UCSD-AML1 (cell line): ENCODE measurements around the gene CDHR4.
"Not testable (repeated sequence)": the region's sequence is repeated elsewhere in the genome, so short reads cannot be mapped to it uniquely, and the experiment has no call there.

Experiments
- DNase-seq: peaks from one replicate; lab custom pipeline; 2025; ENCODE audit not compliant: unreplicated experiment; lab: John Stamatoyannopoulos, UW

Gene CDHR4

GRCh38 chr3:49804141-49805041 is 4.7 kb upstream of the CDHR4 start:
- peak; percentile 71 for DNase-seq

- DNase-seq: peak; percentile 84
Observed at GRCh38 chr3:49803465-49804140, 3.9 kb upstream of the CDHR4 start.

- DNase-seq: peak; percentile 90
Observed at GRCh38 chr3:49802719-49803464, 3.2 kb upstream of the CDHR4 start, which contains the start of gene INKA1. INKA1 (plus strand) TSS chr3:49803261; CDS start chr3:49803393, 132 bp downstream.

DNA sequence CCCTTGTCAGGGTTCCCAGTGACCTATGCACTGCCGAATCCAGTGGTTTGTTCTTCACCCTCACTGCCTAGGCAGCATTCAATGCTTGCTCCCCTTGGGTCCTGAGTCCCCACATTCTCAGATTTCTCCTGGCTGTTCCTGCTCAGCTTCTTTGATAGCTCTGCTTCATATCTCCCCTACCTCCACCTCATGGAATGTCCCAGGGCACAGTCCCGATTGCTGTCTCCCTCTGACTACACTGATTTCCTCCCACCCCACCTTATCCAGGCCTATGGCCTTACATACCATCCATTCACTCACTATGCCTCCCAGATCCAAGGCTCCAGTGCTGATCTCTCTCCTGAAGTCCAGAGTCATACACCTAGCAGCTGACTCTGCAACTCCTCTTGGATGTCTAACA is 1.5 kb upstream of the CDHR4 start:
- DNase-seq: no peak

- no peak for DNase-seq
Observed at GRCh38 chr3:49799105-49799504, 568 bp downstream of the CDHR4 start.

DNA sequence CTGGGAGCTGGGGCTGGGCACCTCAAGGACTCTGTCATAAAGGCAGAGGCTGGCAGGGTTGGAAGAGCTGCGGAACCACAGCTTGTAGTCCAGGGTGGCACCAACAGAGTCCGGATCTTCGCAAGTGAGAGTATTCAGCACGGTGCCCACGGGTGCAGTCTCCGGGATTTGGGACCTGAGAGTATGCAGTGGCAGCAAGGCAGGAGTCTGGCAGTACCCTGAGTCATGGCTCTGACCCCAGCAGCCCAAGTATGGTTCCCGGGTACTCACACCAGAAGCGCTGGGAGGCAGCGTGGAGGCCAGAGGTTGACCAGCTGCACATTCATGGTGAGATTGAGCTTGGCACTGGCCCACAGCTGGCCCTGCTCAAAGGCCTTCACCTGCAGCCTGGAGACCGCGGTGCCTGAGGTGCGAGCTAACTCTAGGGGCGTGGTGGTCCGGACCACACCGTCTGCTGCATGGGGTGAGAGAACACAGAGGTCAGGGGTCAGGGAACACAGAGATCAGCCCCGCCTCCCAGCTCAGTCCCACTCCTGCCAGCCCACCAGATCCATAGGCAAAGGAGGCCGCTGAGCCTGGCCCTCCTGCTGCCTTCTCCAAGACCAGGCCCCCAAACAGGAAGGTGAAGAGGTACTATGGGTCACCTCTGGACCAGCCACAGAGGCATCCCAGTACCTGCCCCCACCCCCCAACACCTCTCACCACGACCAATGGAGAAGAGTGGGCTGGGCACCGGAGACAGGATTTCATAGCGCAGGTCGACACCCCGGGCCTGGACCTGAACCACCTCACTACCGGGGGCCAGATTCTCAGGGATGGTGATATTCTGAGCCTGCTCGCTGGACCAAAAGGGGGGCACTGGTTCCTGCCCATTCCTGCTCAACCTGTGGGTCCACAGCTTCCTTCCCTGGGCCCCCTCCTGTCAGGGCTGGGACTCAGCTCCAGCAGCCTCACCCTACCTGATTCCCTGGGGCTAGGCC is 4.5 kb downstream of the CDHR4 start:
- no peak for DNase-seq

GRCh38 chr3:49794431-49794830 is 5.2 kb downstream of the CDHR4 start:
- no peak for DNase-seq

DNA sequence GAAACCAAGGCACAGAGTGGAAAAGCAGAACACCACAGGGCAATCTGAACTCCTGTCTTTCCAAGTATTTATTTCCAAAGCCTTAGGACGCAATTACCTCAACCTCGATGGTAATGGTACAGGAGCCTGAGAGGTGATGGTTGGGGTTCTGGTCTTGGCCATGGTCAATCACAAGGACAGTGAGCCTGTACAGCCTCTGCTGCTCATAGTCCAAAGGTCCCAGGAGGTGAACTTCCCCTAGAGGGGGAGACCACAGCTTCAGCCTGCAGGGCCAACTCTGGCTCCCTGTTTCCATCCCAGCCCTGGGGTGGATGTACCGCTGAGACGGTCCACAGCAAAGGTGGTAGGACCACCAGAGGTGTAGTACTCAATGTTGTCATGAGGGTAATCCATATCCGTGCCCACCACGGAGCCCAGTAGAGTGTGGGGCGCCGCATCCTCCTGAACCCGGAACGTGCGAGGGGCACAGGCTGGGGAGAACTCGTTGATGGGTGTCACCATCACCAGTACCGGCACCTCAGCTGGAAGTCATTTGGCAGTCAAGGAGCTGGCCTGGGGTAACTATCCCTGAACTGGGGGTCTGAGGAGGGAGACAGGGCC is 6.1 kb downstream of the CDHR4 start:
- no peak for DNase-seq

DNA sequence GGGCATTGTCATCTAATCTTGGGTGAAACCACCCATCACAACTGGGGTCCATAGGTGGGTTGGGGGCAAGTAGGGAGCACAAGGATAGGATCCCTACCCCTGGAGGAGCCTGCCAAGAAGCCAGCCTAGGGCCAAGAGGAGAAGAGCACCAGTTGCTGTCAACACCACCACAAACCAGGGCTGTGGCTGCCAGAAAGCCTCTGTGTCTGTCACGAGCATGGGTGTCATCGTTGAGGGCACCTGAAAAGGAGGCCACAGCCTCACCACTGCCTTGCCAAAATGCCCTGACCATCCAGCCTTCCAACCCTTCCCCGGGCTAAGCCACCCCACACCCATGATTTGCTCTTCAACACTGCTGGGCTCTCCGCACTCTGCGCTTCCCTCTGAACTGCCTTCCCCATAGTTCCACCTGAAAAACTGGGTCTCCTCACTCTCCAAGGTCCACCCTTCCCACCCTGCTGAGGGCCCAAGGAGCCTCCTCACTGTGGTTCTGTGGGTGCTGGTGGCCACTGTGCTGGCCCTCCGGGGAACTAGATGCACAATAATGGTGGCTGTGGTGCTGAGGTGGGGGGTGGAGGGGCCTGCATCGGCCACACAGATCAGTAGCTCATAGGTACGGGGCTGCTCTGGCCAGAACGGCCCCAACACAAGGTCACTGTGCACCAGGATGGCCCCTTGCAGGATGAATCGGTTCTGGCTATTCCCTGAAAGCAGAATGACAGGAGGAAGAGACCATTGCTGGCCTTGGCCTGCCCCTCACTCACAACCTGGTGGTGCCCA is 7.1 kb downstream of the CDHR4 start:
- no peak for DNase-seq

DNA sequence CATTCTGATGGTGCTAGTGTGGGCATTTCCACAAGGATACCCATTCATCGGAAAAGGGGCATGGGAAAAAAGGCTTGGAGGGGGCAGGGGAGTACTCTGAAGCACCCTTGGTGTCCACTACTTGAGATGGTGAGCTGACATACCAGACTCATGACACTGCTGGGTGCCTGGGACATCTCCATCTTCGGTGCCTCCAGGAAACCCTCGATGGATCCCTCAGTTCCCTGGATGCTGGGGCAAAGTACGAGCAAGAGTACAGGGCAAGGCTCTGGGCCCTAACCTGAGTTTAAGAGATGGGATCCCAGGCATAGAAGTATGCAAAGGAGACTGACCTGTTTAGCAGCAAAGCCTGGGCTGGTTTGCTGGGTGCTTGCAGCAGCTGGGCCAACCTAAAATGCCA is 8.1 kb downstream of the CDHR4 start:
- DNase-seq: no peak

- no peak for DNase-seq
Observed at GRCh38 chr3:49790626-49791411, 8.9 kb downstream of the CDHR4 start.

DNA sequence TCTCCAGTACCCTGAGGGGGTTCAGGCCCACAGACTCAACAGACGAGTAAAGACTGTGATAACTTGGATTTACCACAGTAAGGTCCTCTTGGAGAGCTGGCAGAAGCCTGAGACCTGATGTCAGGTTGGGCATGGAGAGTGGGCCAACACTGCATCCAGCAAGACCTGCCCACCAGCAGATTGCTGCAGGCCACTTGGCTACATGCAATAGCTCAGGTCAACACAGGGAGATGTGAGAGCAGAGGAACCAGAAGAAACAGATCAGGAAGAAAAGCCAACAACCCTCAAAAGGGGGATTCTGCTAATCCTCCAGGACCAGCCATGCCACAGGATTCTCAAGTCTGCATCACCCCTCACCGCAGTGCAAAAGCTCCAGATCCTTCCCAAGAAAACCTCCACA is 11.6 kb downstream of the CDHR4 start:
- no peak for DNase-seq

- no peak for DNase-seq
Observed at GRCh38 chr3:49787536-49787935, 12.1 kb downstream of the CDHR4 start.

- no peak for DNase-seq
Observed at GRCh38 chr3:49787182-49787464, 12.6 kb downstream of the CDHR4 start.

DNA sequence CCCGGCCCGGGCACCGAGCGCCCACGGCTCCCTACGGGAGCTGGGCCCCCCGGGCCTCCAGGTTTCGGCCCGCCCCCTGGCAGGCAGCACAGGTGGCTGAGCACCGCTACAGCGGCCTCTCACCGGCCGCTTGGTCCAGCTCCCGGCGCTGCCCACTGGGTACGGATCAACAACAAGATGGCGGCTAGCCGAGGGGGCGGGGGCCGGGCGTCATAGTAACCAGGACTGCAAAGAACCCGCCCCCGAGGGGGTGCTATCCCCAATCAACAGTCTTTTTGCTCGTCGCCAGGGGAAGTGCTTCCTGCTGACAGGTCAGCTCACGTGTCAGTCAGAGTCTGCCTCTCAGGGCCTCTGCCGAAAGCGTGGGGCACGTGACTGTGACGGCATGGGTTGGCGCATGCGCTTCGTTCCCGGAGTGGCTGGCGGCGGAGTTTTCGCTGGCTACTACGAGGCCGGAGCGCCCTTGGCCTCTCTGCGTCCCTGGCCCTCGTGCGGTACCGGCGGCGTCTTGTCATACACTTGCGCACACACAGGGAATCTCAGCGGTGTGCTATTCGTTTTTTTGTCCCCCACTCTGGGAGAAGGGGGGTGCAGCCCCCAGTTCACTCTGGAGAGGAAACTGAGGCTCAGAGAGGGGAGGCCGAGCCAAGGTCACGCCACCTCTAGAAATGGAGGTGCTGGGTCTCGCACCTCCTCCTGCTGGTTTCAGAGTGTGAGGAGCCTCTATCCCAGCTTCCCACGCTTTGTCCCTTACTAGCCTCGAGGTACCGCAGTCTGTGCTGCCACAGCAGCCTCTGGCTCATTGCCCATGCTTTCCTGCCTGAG is 13.1 kb downstream of the CDHR4 start, which contains the start of gene IP6K1:
Gene IP6K1, minus strand, starts transcription at position 186 of the 825 bp plus-strand sequence. CDS start 38,502 bp downstream, outside the sequence.
- DNase-seq: peak; percentile 99

- DNase-seq: peak; percentile 63
Observed at GRCh38 chr3:49785565-49786356, 13.9 kb downstream of the CDHR4 start.

GRCh38 chr3:49782277-49782676 is 17.4 kb downstream of the CDHR4 start:
- not testable (repeated sequence) for DNase-seq
